Calu3 (cell line): ENCODE measurements around the gene TSPAN5. TPM values are rescaled to one million over a fixed set of nuclear protein-coding genes. Genes with fewer than 3 reads are reported as not detected.

Source experiments
- BruUV-seq: library from RNA; stranded (reverse); fragments of 400-500 nt; replicated peaks from 2 replicates; lab custom pipeline; 2021; lab: Mats Ljungman, UMichigan
- CTCF ChIA-PET: fragments of 300-600 bp; sonication (Branson Sonifier 250); formaldehyde crosslinking; loops from one replicate; lab custom pipeline; 2022; ENCODE audit warnings: antibody characterized with exemption; lab: Charles Lee
- DNase-seq: peaks from one replicate; pipeline ENCODE4 v3.0.0; 2022
- H3K27ac Mint-ChIP-seq: one replicate; pipeline ENCODE4 v1.8.0; 2022; ENCODE audit warnings: mixed read lengths; ENCODE audit not compliant: unreplicated experiment
- H3K27me3 Mint-ChIP-seq: one replicate; pipeline ENCODE4 v1.8.0; 2022; ENCODE audit warnings: mixed read lengths; ENCODE audit not compliant: unreplicated experiment
- H3K36me3 Mint-ChIP-seq: one replicate; pipeline ENCODE4 v1.8.0; 2022; ENCODE audit warnings: mild to moderate bottlenecking, moderate library complexity, mixed read lengths; ENCODE audit not compliant: insufficient read depth, unreplicated experiment
- H3K4me1 Mint-ChIP-seq: one replicate; pipeline ENCODE4 v1.8.0; 2022; ENCODE audit warnings: mild to moderate bottlenecking, low read depth, mixed read lengths; ENCODE audit not compliant: unreplicated experiment
- H3K4me3 Mint-ChIP-seq: one replicate; pipeline ENCODE4 v1.8.0; 2022; ENCODE audit warnings: mild to moderate bottlenecking, low read depth, moderate library complexity, mixed read lengths; ENCODE audit not compliant: unreplicated experiment
- H3K9me3 Mint-ChIP-seq: one replicate; pipeline ENCODE4 v1.8.0; 2022; ENCODE audit warnings: low read depth, mixed read lengths; ENCODE audit not compliant: unreplicated experiment
- intact Hi-C: fragments of 100-400 bp; cut with micrococcal nuclease; formaldehyde crosslinking; loops from one replicate; pipeline ENCODE4 v1.10.0; 2022; ENCODE audit not compliant: unreplicated experiment
- total RNA-seq: library from RNA; stranded (reverse); gene quantifications from 2 replicates; pipeline ENCODE4 v1.2.3, GENCODE V29; 2022
- TF ChIP-seq, protein P1 (sequence below): fragments of 200-600 bp; IDR thresholded peaks from one replicate; pipeline ENCODE4 v1.8.0; 2022; ENCODE audit warnings: antibody characterized with exemption; ENCODE audit not compliant: unreplicated experiment

TSPAN5 gene
- total RNA-seq, 1 experiment from 2014 or later: 4.8 TPM

DNA sequence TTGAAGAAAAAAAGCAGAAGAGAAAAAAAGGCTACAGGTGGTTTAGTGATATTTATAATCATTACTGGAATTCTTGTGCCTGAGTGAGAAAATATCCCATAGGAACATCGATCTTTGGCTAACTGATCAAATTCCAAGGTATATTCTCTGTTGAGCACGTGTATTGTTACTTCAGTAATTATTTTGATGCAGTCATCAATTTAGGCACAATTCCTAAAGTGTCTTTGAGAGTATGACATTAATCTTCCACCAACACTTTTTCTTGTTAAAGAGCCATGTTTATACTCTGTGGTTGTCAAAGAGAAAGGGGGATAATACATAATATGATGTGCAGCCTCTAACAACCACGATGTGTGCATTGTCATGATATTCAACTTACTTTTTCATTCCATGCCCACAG, 151.1 kb downstream of the TSPAN5 start:
- Mint-ChIP-seq H3K9me3 (no peaks in the 10 kb centered on the region), H3K4me1 (no peaks in the 10 kb centered on the region), H3K27ac (no peak overlapping the region), H3K27me3 (no peaks in the 10 kb centered on the region), H3K4me3 (no peak overlapping the region), H3K36me3 (no peaks in the 10 kb centered on the region)
- CTCF ChIA-PET: interaction anchor here (0.6 kb wide), 2 partner anchors 164 to 251 kb away, joined by 3 read pairs; no protein-coding TSS in a partner anchor
- DNase-seq: no peak
- TF ChIP-seq, protein P1, sequence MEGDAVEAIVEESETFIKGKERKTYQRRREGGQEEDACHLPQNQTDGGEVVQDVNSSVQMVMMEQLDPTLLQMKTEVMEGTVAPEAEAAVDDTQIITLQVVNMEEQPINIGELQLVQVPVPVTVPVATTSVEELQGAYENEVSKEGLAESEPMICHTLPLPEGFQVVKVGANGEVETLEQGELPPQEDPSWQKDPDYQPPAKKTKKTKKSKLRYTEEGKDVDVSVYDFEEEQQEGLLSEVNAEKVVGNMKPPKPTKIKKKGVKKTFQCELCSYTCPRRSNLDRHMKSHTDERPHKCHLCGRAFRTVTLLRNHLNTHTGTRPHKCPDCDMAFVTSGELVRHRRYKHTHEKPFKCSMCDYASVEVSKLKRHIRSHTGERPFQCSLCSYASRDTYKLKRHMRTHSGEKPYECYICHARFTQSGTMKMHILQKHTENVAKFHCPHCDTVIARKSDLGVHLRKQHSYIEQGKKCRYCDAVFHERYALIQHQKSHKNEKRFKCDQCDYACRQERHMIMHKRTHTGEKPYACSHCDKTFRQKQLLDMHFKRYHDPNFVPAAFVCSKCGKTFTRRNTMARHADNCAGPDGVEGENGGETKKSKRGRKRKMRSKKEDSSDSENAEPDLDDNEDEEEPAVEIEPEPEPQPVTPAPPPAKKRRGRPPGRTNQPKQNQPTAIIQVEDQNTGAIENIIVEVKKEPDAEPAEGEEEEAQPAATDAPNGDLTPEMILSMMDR: no peak
- no TSS peak for BruUV-seq
- intact Hi-C loops: no loop called here

DNA sequence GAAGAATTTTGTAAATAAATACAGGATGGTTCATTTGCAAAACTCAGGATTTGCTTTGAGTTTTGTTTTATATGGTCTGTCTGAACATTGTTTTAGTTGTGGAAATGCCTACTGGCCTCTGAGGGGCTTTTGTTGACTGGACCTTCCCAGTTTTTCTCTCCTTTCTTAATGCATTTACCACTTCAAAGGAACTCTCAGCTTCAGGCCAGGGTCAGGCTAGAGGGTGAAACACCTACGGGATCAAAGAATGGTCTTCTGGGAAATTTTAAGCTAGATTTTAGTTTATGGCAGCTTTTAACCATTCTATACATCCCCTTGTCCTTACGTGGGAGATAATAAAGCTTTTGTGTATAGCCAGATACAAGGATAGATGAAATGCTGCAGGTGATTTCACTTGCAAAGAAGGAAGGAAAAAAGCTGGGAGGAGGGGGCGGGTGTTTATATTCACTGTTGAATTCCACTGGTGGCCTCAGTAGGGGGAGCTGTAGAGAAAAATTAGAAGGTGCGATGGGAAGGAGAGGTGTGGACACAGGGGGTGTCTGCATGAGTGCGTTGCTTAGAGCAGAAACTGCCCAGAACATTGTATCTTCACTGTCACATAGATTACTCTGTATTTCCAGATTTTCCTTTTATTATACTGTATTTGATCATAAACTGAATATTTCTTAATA, 151.8 kb downstream of the TSPAN5 start:
- BruUV-seq: no TSS peak
- Mint-ChIP-seq H3K27me3 (no peaks in the 10 kb centered on the region), H3K4me1 (peaks cover 3% of the 10 kb centered on the region), H3K36me3 (no peaks in the 10 kb centered on the region), H3K27ac (no peak overlapping the region), H3K9me3 (no peaks in the 10 kb centered on the region), H3K4me3 (no peak overlapping the region)
- DNase-seq: peak; percentile 11
- TF ChIP-seq, protein P1: no peak
- intact Hi-C loops: no loop called here
- CTCF ChIA-PET: interaction anchor here (0.6 kb wide), 1 partner anchor 252 kb away, joined by 3 read pairs; no protein-coding TSS in a partner anchor

- Mint-ChIP-seq H3K27me3 (no peaks in the 10 kb centered on the region), H3K4me3 (no peak overlapping the region), H3K36me3 (no peaks in the 10 kb centered on the region), H3K9me3 (no peaks in the 10 kb centered on the region), H3K27ac (no peak overlapping the region), H3K4me1 (peaks cover 9% of the 10 kb centered on the region)
- no TSS peak for BruUV-seq
- intact Hi-C loops: no loop called here
- CTCF ChIA-PET: no interaction called here
- DNase-seq: no peak
- TF ChIP-seq, protein P1: no peak
Observed at GRCh38 chr4:98505992-98506391, 152.4 kb downstream of the TSPAN5 start.

GRCh38 chr4:98504091-98504490, 154.3 kb downstream of the TSPAN5 start:
- intact Hi-C loops: no loop called here
- no peaks in the 10 kb centered on the region for H3K27me3 Mint-ChIP-seq
- no TSS peak for BruUV-seq
- TF ChIP-seq, protein P1: no peak
- H3K36me3 Mint-ChIP-seq: no peaks in the 10 kb centered on the region
- no peak overlapping the region for H3K27ac Mint-ChIP-seq
- DNase-seq: no peak
- H3K4me3 Mint-ChIP-seq: no peak overlapping the region
- no peaks in the 10 kb centered on the region for H3K9me3 Mint-ChIP-seq
- peaks cover 10% of the 10 kb centered on the region for H3K4me1 Mint-ChIP-seq
- CTCF ChIA-PET: no interaction called here
